ENCODE measurements around the gene BCR. TPM values are rescaled to one million over a fixed set of nuclear protein-coding genes. Genes with fewer than 3 reads are reported as not detected.

BCR gene
- total and polyA plus RNA-seq, 2 of the 8 experiments (the other 6 are each of a cell fraction or from before 2014, with no cell fraction given): 66.7 to 130 TPM

DNA sequence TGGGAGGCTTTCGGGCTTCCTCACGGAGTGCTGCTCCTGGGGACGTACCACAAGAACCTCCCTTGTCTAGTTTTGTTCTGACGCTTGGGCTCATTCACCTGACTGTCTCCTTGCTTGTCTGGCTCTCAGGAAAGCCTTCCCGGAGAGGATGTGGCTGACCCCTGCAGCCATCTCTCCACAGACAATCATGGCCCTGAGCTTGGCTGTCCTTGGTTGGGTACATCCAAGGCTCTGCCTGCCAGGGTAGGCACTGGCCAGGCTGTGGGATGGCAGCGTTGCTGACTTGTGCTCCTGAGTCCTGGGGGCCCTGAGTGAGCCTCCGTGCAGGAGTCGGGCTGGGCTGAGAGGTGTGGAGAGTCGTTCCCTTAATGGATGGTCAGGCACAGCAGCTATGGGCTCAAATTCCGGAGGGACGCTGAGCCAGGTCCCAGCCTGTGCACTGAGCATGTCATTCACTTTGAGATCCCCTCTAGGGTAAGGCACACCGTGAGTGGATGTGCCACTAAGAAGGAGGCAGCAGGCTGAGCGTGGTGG lies 32.8 kb downstream of the BCR start:
- no peak overlapping the region for H4K5ac ChIP-seq (ENCODE audit: insufficient read length, low read depth, low read length)
- no peak overlapping the region for H2AK5ac ChIP-seq (ENCODE audit: low read depth, low read length)
- no peak overlapping the region; the same call in 1 of the 2 replicates for H2BK15ac ChIP-seq (ENCODE audit: low read length)
- no peak overlapping the region for H3K4ac ChIP-seq (replicated peaks; ENCODE audit: insufficient read length, low read depth, low read length)
- no peaks in the 10 kb centered on the region for H3K9me3 ChIP-seq (ENCODE audit: insufficient read depth in 2 of 2, low read depth in 1 of 2, low read length in 1 of 2)
- 91% methylated on average over 13 of the region's 13 CpGs; no CpG with 5 or more reads in 1 of the 2 experiments for WGBS, 2 experiments (ENCODE audit: extremely low coverage in 1 of 2, insufficient coverage in 1 of 2, insufficient read length in 1 of 2, insufficient replicate concordance in 2 of 2, low coverage in 1 of 2, low lambda C conversion rate in 2 of 2, missing lambda C conversion rate in 1 of 2)
- no peak overlapping the region for H3K27ac ChIP-seq (ENCODE audit: low read depth, low read length)
- no peak overlapping the region for H3K18ac ChIP-seq (ENCODE audit: extremely low read depth, low read length)
- H2BK5ac ChIP-seq (ENCODE audit: low read depth, low read length): no peak overlapping the region; the same call in 1 of the 2 replicates
- ChIA-PET CTCF (ENCODE audit: partially characterized antibody) (interaction anchor here (0.8 to 2.8 kb wide), 5 partner anchors 9 to 69 kb away, joined by 3 to 6 read pairs (median 4); no protein-coding TSS in a partner anchor), POLR2A (ENCODE audit: partially characterized antibody) (interaction anchor here (1.1 to 3.5 kb wide), 3 partner anchors 9 to 13 kb away, joined by 3 to 10 read pairs (median 3); no protein-coding TSS in a partner anchor)
- H3K14ac ChIP-seq (ENCODE audit: insufficient read length): no peak overlapping the region
- DNase-seq (ENCODE audit: low read depth in 1 of 2, low spot score in 2 of 2): no peak
- FAIRE-seq: no peak
- H2BK120ac ChIP-seq (replicated peaks; ENCODE audit: low read depth, low read length): no peak overlapping the region
- peaks cover 0 to 2% (median 0%) of the 10 kb centered on the region in 4 experiments; a peak in 1 of 8 replicates for H3K36me3 ChIP-seq (ENCODE audit: control insufficient read depth in 2 of 4, insufficient read depth in 4 of 4, low read length in 3 of 4)
- H3K4me1 ChIP-seq (replicated peaks in 1 of 4; ENCODE audit: control insufficient read depth in 3 of 4, insufficient read depth in 4 of 4, low read length in 3 of 4): peaks cover 0 to 13% (median 3%) of the 10 kb centered on the region in 4 experiments; a peak in 5 of 7 replicates
- H3K56ac ChIP-seq (replicated peaks; ENCODE audit: insufficient read length, low read depth, low read length): no peak overlapping the region
- peaks cover 40 to 96% of the 10 kb centered on the region in 2 experiments for H3K79me2 ChIP-seq (ENCODE audit: control insufficient read depth in 1 of 2, insufficient read depth in 2 of 2, low read length in 2 of 2)
- H2BK12ac ChIP-seq (ENCODE audit: low read depth, low read length): no peak overlapping the region
- H2BK20ac ChIP-seq (ENCODE audit: low read length): no peak overlapping the region
- peaks cover 21 to 52% of the 10 kb centered on the region in 2 experiments for H4K20me1 ChIP-seq (replicated peaks in 1 of 2; ENCODE audit: control insufficient read depth in 1 of 2, insufficient read depth in 2 of 2, low read length in 2 of 2)
- no peak overlapping the region for H4K8ac ChIP-seq (ENCODE audit: extremely low read depth, insufficient read depth, low read length)
- no peak overlapping the region for H3K4me3 ChIP-seq (ENCODE audit: extremely low read depth in 1 of 4, insufficient read depth in 2 of 4, low read depth in 3 of 4, low read length in 4 of 4)
- no peak overlapping the region for H3K9ac ChIP-seq (replicated peaks in 1 of 4; ENCODE audit: extremely low read depth in 1 of 4, low read depth in 3 of 4, low read length in 3 of 4)
- H2AFZ ChIP-seq (ENCODE audit: low read length): no peak overlapping the region
- H3K23me2 ChIP-seq (ENCODE audit: low read depth, low read length): no peaks in the 10 kb centered on the region
- TF ChIP-seq TBP (IDR thresholded peaks at IDR 0.05; ENCODE audit: low read depth, low read length): no peak
- TF ChIP-seq SUZ12 (IDR thresholded peaks at IDR 0.05; ENCODE audit: low read length): no peak
- TF ChIP-seq TCF12 (IDR thresholded peaks at IDR 0.05; ENCODE audit: low read depth, low read length): no peak
- TF ChIP-seq POLR2AphosphoS5 (IDR thresholded peaks at IDR 0.05; ENCODE audit: low read depth, low read length): no peak
- TF ChIP-seq KDM4A (IDR thresholded peaks at IDR 0.05; ENCODE audit: low read depth, low read length, severe bottlenecking): no peak
- no peak for TF ChIP-seq TAF1 (IDR thresholded peaks at IDR 0.05; ENCODE audit: low read depth, low read length)
- no peak for TF ChIP-seq RBBP5 (IDR thresholded peaks at IDR 0.05; ENCODE audit: borderline replicate concordance, low read depth, low read length)
- TF ChIP-seq CEBPB (IDR thresholded peaks at IDR 0.05; ENCODE audit: low read depth, low read length): no peak
- no peak for TF ChIP-seq JUN (IDR thresholded peaks at IDR 0.05; ENCODE audit: low read depth, low read length)
- no peak overlapping the region for H3K23ac ChIP-seq (ENCODE audit: insufficient read length)
- no peak overlapping the region for H3K4me2 ChIP-seq (ENCODE audit: insufficient read depth in 1 of 2, low read depth in 2 of 2, low read length in 2 of 2)
- peaks cover 40% of the 10 kb centered on the region for H3K79me1 ChIP-seq (ENCODE audit: low read depth, low read length)
- no peak overlapping the region for H4K91ac ChIP-seq (replicated peaks; ENCODE audit: insufficient read length, low read length)
- H3K27me3 ChIP-seq (replicated peaks in 1 of 4; ENCODE audit: control insufficient read depth in 3 of 4, extremely low read depth in 1 of 4, insufficient read depth in 3 of 4, low read length in 3 of 4): no peaks in the 10 kb centered on the region

All from H1 (cell line).